Keratinocyte (primary cell): ENCODE results near the gene LAMP1. TPM values are rescaled to one million over a fixed set of nuclear protein-coding genes. Genes with fewer than 3 reads are reported as not detected.

Source experiments
- DNase-seq: peaks from one replicate; pipeline ENCODE4 v3.0.0-alpha.2; 2011; ENCODE audit warnings: low read depth, missing footprints, low spot score
- FAIRE-seq: peaks from 2 replicates; lab custom pipeline; 2011; peaks lifted over from hg19 to GRCh38; lab: Jason Lieb, UNC
- H2AFZ ChIP-seq: 2 replicates; pipeline ENCODE4 v1.6.0; 2012; ENCODE audit warnings: low read length, control low read depth, inconsistent platforms; ENCODE audit not compliant: control insufficient read depth
- H3K27ac ChIP-seq: 2 replicates; pipeline ENCODE4 v1.5.1; 2011; ENCODE audit warnings: low read length; ENCODE audit not compliant: control insufficient read depth, insufficient read depth
- H3K27me3 ChIP-seq: 3 replicates; pipeline ENCODE4 v1.6.0; 2011; ENCODE audit warnings: low read length; ENCODE audit not compliant: control insufficient read depth, insufficient read depth; ENCODE audit errors: extremely low read depth
- H3K36me3 ChIP-seq, 2 experiments: 2 replicates in 1 of 2; 3 replicates in 1 of 2; pipeline ENCODE4 v1.5.1; 2011; ENCODE audit warnings: low read length in 2 of 2, mild to moderate bottlenecking in 1 of 2; ENCODE audit not compliant: control insufficient read depth in 2 of 2, insufficient read depth in 2 of 2; ENCODE audit errors: extremely low read depth in 1 of 2
- H3K4me1 ChIP-seq: 3 replicates; pipeline ENCODE4 v1.5.1; 2011; ENCODE audit warnings: low read length; ENCODE audit not compliant: control insufficient read depth, insufficient read depth; ENCODE audit errors: extremely low read depth
- H3K4me2 ChIP-seq: 3 replicates; pipeline ENCODE4 v1.6.0; 2011; ENCODE audit warnings: low read depth, low read length; ENCODE audit not compliant: control insufficient read depth, insufficient read depth; ENCODE audit errors: extremely low read depth
- H3K4me3 ChIP-seq, 3 experiments: fragments of 200-600 bp in 1 of 3; sonication (generic) in 1 of 3; 2 replicates in 2 of 3; 3 replicates in 1 of 3; pipeline ENCODE4 v1.5.1; 2011 to 2016; ENCODE audit warnings: low read length in 3 of 3, mild to moderate bottlenecking in 3 of 3, control low read depth in 2 of 3, inconsistent platforms in 1 of 3, low read depth in 1 of 3, mixed read lengths in 1 of 3, mixed run types in 1 of 3, moderate library complexity in 1 of 3; ENCODE audit not compliant: control insufficient read depth in 2 of 3, insufficient read depth in 2 of 3; ENCODE audit errors: extremely low read depth in 1 of 3
- H3K79me2 ChIP-seq: 2 replicates; pipeline ENCODE4 v1.6.0; 2012; ENCODE audit warnings: low read length; ENCODE audit not compliant: control insufficient read depth, insufficient read depth
- H3K9ac ChIP-seq: 3 replicates; pipeline ENCODE4 v1.6.0; 2011; ENCODE audit warnings: low read length; ENCODE audit not compliant: control insufficient read depth, insufficient read depth; ENCODE audit errors: extremely low read depth
- H3K9me1 ChIP-seq: 3 replicates; pipeline ENCODE4 v1.6.0; 2011; ENCODE audit warnings: low read length; ENCODE audit not compliant: control insufficient read depth, insufficient read depth; ENCODE audit errors: extremely low read depth
- H3K9me3 ChIP-seq: 2 replicates; pipeline ENCODE4 v1.5.1; 2012; ENCODE audit warnings: low read depth, low read length; ENCODE audit not compliant: control insufficient read depth
- H4K20me1 ChIP-seq: 3 replicates; pipeline ENCODE4 v1.6.0; 2011; ENCODE audit warnings: low read length; ENCODE audit not compliant: control insufficient read depth, insufficient read depth; ENCODE audit errors: extremely low read depth
- EZH2 ChIP-seq: IDR thresholded peaks from one replicate; pipeline ENCODE4 v1.6.1; 2012; ENCODE audit warnings: inconsistent platforms, mild to moderate bottlenecking, low read length, moderate library complexity
- dilution Hi-C: fragments of 300-500 bp; cut with MboI; formaldehyde crosslinking; loops from one replicate; pipeline ENCODE4 v1.7.0; 2020; ENCODE audit warnings: low sequenced_read_pairs; ENCODE audit not compliant: extremely low pct_ligation_motif_present
- polyA plus RNA-seq, 5 experiments: library from polyadenylated mRNA; depleted of rRNA in 3 of 5; stranded (reverse) in 3 of 5; stranded (forward) in 1 of 5; unstranded in 1 of 5; fragments of >200 nt; gene quantifications; 1 replicate in 1 of 5; 2 replicates in 3 of 5; 3 replicates in 1 of 5; pipeline versions ENCODE4 v1.2.1 to v1.2.3, GENCODE V29; 2011 to 2012; ENCODE audit warnings: missing spikeins in 2 of 5, low read depth in 1 of 5, low replicate concordance in 1 of 5
- TF ChIP-seq, protein P1 (sequence below), 3 experiments: IDR thresholded peaks in 1 of 3; conservative IDR thresholded peaks in 1 of 3; optimal IDR thresholded peaks in 1 of 3; 2 replicates in 2 of 3; 3 replicates in 1 of 3; pipeline versions ENCODE3 to v1.5.1; 2011; ENCODE audit warnings: low read length in 3 of 3, mild to moderate bottlenecking in 3 of 3, moderate library complexity in 2 of 3, control low read depth in 1 of 3, inconsistent platforms in 1 of 3; ENCODE audit not compliant: insufficient read depth in 2 of 3; ENCODE audit errors: extremely low read depth in 1 of 3

LAMP1 gene
- polyA plus RNA-seq, 1 donor (not counting 4 experiments of a cell fraction or from before 2014, with no cell fraction given): 202 TPM

DNA sequence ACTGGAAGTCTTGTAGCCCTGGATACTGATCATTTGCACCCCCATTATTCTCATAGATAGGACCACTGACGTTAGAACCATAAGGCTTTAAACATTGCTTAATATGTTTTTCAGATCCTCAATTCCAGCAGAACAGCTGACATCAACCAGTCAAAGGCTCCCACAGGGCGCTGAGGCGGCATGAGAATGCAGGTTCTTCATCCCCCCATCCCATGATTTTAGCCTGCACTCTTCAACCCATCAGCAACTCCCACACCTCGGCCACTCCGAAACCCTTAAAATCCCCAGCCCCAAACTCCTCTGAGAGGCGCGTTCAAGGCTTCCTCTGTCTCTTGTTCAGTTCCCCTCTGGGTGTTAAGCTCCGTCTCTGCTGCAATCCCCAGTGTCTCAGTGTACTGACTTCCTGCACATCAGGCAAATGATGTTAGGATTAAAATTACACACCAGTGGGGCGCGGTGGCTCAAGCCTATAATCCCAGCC lies 24.3 kb upstream of the LAMP1 start:
- peaks cover 19% of the 10 kb centered on the region for H3K4me1 ChIP-seq
- no peaks in the 10 kb centered on the region for H3K9me1 ChIP-seq
- H3K36me3 ChIP-seq: peaks cover 1 to 4% of the 10 kb centered on the region in 2 experiments
- no peak for FAIRE-seq
- no peaks in the 10 kb centered on the region for H3K79me2 ChIP-seq
- no peak overlapping the region for H3K4me2 ChIP-seq
- no peaks in the 10 kb centered on the region for H4K20me1 ChIP-seq
- dilution Hi-C loops: no loop called here
- H3K9me3 ChIP-seq: no peaks in the 10 kb centered on the region
- H3K27me3 ChIP-seq: no peaks in the 10 kb centered on the region
- H3K9ac ChIP-seq: no peak overlapping the region
- H2AFZ ChIP-seq: no peak overlapping the region
- no peak for DNase-seq
- no peak overlapping the region for H3K4me3 ChIP-seq
- H3K27ac ChIP-seq: no peak overlapping the region
- no peak for TF ChIP-seq EZH2
- TF ChIP-seq, protein P1, sequence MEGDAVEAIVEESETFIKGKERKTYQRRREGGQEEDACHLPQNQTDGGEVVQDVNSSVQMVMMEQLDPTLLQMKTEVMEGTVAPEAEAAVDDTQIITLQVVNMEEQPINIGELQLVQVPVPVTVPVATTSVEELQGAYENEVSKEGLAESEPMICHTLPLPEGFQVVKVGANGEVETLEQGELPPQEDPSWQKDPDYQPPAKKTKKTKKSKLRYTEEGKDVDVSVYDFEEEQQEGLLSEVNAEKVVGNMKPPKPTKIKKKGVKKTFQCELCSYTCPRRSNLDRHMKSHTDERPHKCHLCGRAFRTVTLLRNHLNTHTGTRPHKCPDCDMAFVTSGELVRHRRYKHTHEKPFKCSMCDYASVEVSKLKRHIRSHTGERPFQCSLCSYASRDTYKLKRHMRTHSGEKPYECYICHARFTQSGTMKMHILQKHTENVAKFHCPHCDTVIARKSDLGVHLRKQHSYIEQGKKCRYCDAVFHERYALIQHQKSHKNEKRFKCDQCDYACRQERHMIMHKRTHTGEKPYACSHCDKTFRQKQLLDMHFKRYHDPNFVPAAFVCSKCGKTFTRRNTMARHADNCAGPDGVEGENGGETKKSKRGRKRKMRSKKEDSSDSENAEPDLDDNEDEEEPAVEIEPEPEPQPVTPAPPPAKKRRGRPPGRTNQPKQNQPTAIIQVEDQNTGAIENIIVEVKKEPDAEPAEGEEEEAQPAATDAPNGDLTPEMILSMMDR (optimal IDR thresholded peaks at IDR 0.05 in 1 of 3, IDR thresholded peaks at IDR 0.05 in 1 of 3, conservative IDR thresholded peaks at IDR 0.05 in 1 of 3; ENCODE audit: extremely low read depth in 1 of 3, insufficient read depth in 2 of 3, low read length in 3 of 3): no peak

DNA sequence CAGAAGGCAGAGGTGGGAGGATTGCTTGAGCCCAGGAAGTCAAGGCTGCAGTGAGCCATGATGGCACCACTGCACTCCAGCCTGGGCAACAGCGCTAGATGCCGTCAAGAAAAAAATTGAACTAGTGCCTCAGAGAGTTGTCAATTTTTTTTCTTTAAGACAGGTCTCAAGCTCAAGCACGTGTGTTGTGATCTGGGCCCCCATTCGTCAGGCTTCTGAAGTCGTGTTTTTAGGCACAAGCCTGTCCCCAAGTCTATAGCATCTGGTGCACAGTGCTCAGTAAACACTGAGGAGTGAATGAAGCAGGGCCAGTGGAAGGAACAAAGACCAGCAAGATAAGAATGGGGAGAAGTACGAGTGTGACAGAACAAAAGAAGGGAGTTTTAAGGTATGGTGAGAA lies 23.7 kb upstream of the LAMP1 start:
- Histone ChIP-seq H3K4me2 (no peak overlapping the region), H3K79me2 (no peaks in the 10 kb centered on the region), H4K20me1 (no peaks in the 10 kb centered on the region), H3K4me3 (no peak overlapping the region), H2AFZ (no peak overlapping the region), H3K36me3 (peaks cover 1 to 4% of the 10 kb centered on the region in 2 experiments), H3K9ac (no peak overlapping the region), H3K4me1 (peaks cover 19% of the 10 kb centered on the region), H3K27ac (no peak overlapping the region), H3K27me3 (no peaks in the 10 kb centered on the region), H3K9me3 (no peaks in the 10 kb centered on the region), H3K9me1 (no peaks in the 10 kb centered on the region)
- TF ChIP-seq EZH2: no peak
- TF ChIP-seq, protein P1 (optimal IDR thresholded peaks at IDR 0.05 in 1 of 3, IDR thresholded peaks at IDR 0.05 in 1 of 3, conservative IDR thresholded peaks at IDR 0.05 in 1 of 3; ENCODE audit: extremely low read depth in 1 of 3, insufficient read depth in 2 of 3, low read length in 3 of 3): no peak
- dilution Hi-C loops: no loop called here
- DNase-seq (no peak), FAIRE-seq (no peak)
